Psoas muscle (tissue), 8 donors: ENCODE measurements around the gene PEX11G. TPM values are rescaled to one million over a fixed set of nuclear protein-coding genes. Genes with fewer than 3 reads are reported as not detected.

Experiments used
- ATAC-seq, 4 donors: fragments of 200-7000 bp; cut with Tn5 transposase; one replicate each; pipeline ENCODE4 v1.9.1; 2020; ENCODE audit warnings: moderate library complexity in 3 of 4, mild to moderate bottlenecking in 2 of 4
- DNase-seq, 2 donors: peaks; one replicate each; pipeline ENCODE4 v3.0.0-alpha.2; 2020
- H3K27ac ChIP-seq: fragments of 200-600 bp; one replicate; pipeline ENCODE4 v1.8.0; 2022
- H3K27me3 ChIP-seq, 3 donors: fragments of 200-600 bp in 1 of 3; one replicate each; pipeline versions ENCODE4 v1.6.1 to v1.8.0; 2013 to 2022; ENCODE audit warnings: low read length in 2 of 3, mild to moderate bottlenecking in 2 of 3, moderate library complexity in 1 of 3; ENCODE audit not compliant: insufficient read depth in 3 of 3
- H3K36me3 ChIP-seq, 2 donors: fragments of 200-600 bp in 1 of 2; one replicate each; pipeline versions ENCODE4 v1.6.1 to v1.8.0; 2013 to 2022; ENCODE audit warnings: low read depth in 1 of 2, mild to moderate bottlenecking in 1 of 2, moderate library complexity in 1 of 2; ENCODE audit not compliant: insufficient read depth in 1 of 2
- H3K4me1 ChIP-seq: fragments of 200-600 bp; one replicate; pipeline ENCODE4 v1.8.0; 2022
- H3K4me3 ChIP-seq: fragments of 200-600 bp; one replicate; pipeline ENCODE4 v1.8.0; 2022; ENCODE audit warnings: mild to moderate bottlenecking
- H3K9me3 ChIP-seq: fragments of 200-600 bp; one replicate; pipeline ENCODE4 v1.8.0; 2022
- WGBS, 3 donors: extraction: QIAGEN DNeasy Blood & Tissue Kit; methylation state at CpG; one replicate each; pipeline versions ENCODE4 v1.1.6 to v1.1.7; 2013; 5-methylcytosine and 5-hydroxymethylcytosine counted together
- intact Hi-C, 2 donors: fragments of 100-400 bp; cut with DNase I; formaldehyde crosslinking; loops; one replicate each; pipeline versions ENCODE4 v1.11.0 to v1.14.2; 2022
- polyA plus RNA-seq, 3 donors: library from polyadenylated mRNA; stranded (reverse); fragments of 200-250 nt; gene quantifications; one replicate each; pipeline ENCODE4 v1.2.3, GENCODE V29; 2013
- total RNA-seq, 4 donors: library from RNA; stranded (reverse); fragmentation: NEBNext Ultra II Directional in 2 of 4; extraction: Animal tissue kit (Norgen Biotek cat#: 25700) in 2 of 4; gene quantifications; one replicate each; pipeline versions ENCODE4 v1.2.1 to v1.2.4, GENCODE V29; 2021 to 2023
- TF ChIP-seq, protein P1 (sequence below): fragments of 200-600 bp; IDR thresholded peaks from one replicate; pipeline ENCODE4 v1.8.0; 2022; ENCODE audit warnings: antibody characterized with exemption
- donor health status: healthy with polysubstance abuse.
- donor health status: DM: no; HTN: no; CAD: no; lungs with moderate emphysema.
- donor health status: Bipolar disorder and iron deficiency.
- donor health status: healthy.
- donor health status: DM: yes; HTN: yes; CAD: no.
- donor health status: DM: no; HTN: no; CAD: no.
- donor health status: DM: no; HTN: no; CAD: no.
- donor health status: DM: yes; HTN: yes; CAD: no.

The PEX11G gene
- total and polyA plus RNA-seq, 7 donors = 1.0 to 1.4 (median 1.1) TPM

DNA sequence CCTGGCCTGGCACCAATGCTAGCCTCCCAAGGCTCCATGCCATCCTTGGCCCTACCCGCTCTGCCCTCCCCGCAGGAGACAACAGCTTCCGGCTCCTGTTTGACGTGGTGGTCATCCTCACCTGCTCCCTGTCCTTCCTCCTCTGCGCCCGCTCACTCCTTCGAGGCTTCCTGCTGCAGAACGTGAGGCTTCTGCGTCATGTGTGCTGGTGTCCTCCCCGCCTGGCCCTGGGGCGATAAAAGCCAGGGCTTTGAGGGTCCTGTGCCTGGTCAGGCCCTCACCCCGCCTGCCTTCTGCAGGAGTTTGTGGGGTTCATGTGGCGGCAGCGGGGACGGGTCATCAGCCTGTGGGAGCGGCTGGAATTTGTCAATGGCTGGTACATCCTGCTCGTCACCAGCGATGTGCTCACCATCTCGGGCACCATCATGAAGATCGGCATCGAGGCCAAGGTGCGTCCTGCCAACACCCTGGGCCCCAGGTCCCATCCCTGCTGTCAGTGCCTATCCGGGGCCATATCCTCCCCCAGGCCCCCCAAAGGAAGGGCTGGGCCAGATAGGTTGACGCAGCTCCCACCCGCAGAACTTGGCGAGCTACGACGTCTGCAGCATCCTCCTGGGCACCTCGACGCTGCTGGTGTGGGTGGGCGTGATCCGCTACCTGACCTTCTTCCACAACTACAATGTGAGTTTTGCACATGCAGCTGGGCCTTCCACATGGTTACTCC is 39.8 kb upstream of the PEX11G start:
- 89 to 94% (median 91%) methylated on average over 32 of the region's 32 CpGs for WGBS, 3 donors
- no peaks in the 10 kb centered on the region for H3K9me3 ChIP-seq
- no peak for ATAC-seq
- peaks cover 0 to 62% of the 10 kb centered on the region in 2 donors for H3K36me3 ChIP-seq
- DNase-seq = no peak
- H3K4me1 ChIP-seq = peaks cover 5% of the 10 kb centered on the region
- no peaks in the 10 kb centered on the region for H3K27me3 ChIP-seq
- H3K27ac ChIP-seq = no peak overlapping the region
- H3K4me3 ChIP-seq = no peak overlapping the region
- intact Hi-C loops = loop anchor here in 1 of 2 donors (10.0 kb wide), 1 partner anchor 134 kb away; no protein-coding TSS in a partner anchor
- TF ChIP-seq, protein P1, sequence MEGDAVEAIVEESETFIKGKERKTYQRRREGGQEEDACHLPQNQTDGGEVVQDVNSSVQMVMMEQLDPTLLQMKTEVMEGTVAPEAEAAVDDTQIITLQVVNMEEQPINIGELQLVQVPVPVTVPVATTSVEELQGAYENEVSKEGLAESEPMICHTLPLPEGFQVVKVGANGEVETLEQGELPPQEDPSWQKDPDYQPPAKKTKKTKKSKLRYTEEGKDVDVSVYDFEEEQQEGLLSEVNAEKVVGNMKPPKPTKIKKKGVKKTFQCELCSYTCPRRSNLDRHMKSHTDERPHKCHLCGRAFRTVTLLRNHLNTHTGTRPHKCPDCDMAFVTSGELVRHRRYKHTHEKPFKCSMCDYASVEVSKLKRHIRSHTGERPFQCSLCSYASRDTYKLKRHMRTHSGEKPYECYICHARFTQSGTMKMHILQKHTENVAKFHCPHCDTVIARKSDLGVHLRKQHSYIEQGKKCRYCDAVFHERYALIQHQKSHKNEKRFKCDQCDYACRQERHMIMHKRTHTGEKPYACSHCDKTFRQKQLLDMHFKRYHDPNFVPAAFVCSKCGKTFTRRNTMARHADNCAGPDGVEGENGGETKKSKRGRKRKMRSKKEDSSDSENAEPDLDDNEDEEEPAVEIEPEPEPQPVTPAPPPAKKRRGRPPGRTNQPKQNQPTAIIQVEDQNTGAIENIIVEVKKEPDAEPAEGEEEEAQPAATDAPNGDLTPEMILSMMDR = no peak

DNA sequence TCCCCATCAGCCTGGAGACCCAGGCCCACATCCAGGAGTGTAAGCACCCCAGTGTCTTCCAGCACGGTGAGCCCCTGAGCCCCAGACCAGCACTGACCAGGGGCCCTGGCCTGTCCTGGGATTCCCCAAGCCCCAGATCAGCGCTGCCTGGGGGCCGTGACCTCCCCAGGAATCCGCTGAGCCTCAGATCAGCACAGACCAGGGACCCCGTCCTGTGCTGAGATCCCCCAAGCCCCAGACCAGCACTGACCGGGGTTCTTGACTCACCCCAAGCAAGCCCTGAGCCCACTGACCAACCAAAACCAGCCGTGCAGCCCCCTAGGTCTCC is 39.3 kb upstream of the PEX11G start:
- TF ChIP-seq, protein P1 = no peak
- peaks cover 0 to 62% of the 10 kb centered on the region in 2 donors for H3K36me3 ChIP-seq
- no peak overlapping the region for H3K27ac ChIP-seq
- no peak overlapping the region for H3K4me3 ChIP-seq
- no peaks in the 10 kb centered on the region for H3K27me3 ChIP-seq
- peaks cover 5% of the 10 kb centered on the region for H3K4me1 ChIP-seq
- DNase-seq (no peak), ATAC-seq (no peak)
- intact Hi-C loops = loop anchor here in 1 of 2 donors (10.0 kb wide), 1 partner anchor 133 kb away; no protein-coding TSS in a partner anchor
- 85 to 90% (median 89%) methylated on average over 7 of the region's 7 CpGs for WGBS, 3 donors
- H3K9me3 ChIP-seq = no peaks in the 10 kb centered on the region

DNA sequence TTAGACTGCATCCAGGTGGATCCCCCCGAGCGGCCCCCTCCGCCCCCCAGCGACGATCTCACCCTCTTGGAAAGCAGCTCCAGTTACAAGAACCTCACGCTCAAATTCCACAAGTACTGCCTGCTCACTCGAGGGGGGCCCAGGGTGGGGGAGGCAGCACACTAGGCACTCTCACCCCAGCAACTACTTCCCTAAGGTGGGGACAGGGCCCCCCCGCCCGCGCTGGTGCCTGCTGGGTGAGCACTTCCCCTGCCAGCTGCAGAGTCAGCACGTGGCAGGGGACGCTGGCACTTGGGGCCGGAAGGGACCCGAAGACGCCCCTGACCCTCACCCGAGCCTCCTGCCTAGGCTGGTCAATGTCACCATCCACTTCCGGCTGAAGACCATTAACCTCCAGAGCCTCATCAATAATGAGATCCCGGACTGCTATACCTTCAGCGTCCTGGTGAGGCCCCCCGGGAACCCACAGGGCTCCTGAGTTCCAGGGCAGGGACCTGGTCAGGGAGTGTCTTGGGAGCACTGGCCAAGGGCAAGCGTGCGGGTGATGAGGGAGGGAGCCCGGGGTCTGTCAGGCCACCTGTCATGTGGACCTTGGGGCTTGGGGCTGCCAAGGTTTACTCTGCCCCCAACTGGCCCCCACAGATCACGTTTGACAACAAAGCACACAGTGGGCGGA is 38.8 kb upstream of the PEX11G start:
- peak; percentile 54 to 73 for DNase-seq
- 78% methylated on average over 22 to 25 of the region's 25 CpGs for WGBS, 3 donors

GRCh38 chr19:7526059-7526929 is 37.5 kb upstream of the PEX11G start:
- Histone ChIP-seq H3K27me3 (no peaks in the 10 kb centered on the region), H3K4me3 (no peak overlapping the region), H3K36me3 (peaks cover 0 to 58% of the 10 kb centered on the region in 2 donors), H3K4me1 (peaks cover 18% of the 10 kb centered on the region), H3K9me3 (no peaks in the 10 kb centered on the region), H3K27ac (no peak overlapping the region)
- WGBS, 3 donors = 86 to 92% (median 89%) methylated on average over 31 of the region's 31 CpGs
- ATAC-seq = no peak
- TF ChIP-seq, protein P1 = no peak
- no peak for DNase-seq
- intact Hi-C loops = loop anchor here in 1 of 2 donors (10.0 kb wide), 1 partner anchor 131 kb away; no protein-coding TSS in a partner anchor

More for the DNA sequence above, 38.8 kb upstream of the PEX11G start:
- Histone ChIP-seq H3K27ac (no peak overlapping the region), H3K36me3 (peaks cover 0 to 62% of the 10 kb centered on the region in 2 donors), H3K27me3 (no peaks in the 10 kb centered on the region), H3K4me3 (no peak overlapping the region), H3K9me3 (no peaks in the 10 kb centered on the region), H3K4me1 (peaks cover 8% of the 10 kb centered on the region)
- ATAC-seq = no peak
- intact Hi-C loops = loop anchor here in 1 of 2 donors (10.0 kb wide), 1 partner anchor 133 kb away; no protein-coding TSS in a partner anchor
- TF ChIP-seq, protein P1 = no peak
